ENCODE measurements around the gene LYPD1.

Gene LYPD1

DNA sequence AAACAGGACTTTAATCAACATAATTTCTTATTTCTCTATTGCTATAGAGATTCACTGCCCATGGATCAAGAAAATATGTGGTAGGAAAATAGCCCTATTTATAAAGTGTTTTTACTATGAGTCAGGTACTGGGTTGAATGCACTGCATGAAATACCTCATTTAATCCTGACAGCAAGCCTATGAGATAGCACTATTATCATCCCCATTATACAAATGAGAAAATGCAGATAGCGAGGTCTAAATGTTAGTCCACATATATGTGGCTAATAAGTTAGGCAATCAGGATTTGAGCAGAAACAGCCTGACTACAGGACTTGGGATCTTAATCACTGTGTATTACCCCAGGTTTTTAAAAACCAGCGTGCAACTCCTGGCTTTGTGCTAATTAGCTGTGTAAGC, 8.5 kb upstream of the LYPD1 start:
- Mint-ChIP-seq H3K4me3 (no peak overlapping the region), H3K36me3 (ENCODE audit: low read depth) (no peaks in the 10 kb centered on the region), H3K27ac (no peak overlapping the region), H3K9me3 (no peaks in the 10 kb centered on the region), H3K4me1 (ENCODE audit: low read depth) (no peaks in the 10 kb centered on the region), H3K27me3 (ENCODE audit: low read depth) (peaks cover 3% of the 10 kb centered on the region)

DNA sequence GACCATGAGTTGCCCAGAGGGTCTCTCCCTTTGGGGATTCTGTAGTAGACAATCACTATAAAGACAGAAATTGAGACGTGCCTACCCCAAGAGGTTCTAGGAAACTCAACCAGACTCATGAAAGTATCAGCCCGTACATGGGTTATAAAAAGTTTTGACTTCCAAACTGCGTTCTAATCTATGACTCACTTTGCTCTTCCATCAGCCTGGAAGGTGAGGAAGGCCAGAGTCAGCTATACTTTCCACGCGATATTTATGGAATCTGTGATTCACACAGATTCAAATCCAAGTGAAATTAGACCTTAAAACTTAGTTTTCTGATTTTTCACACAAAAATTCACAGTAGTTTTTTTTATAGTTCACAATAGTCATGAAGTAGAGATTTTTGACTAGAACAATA, 7.7 kb upstream of the LYPD1 start:
- Mint-ChIP-seq H3K9me3 (no peaks in the 10 kb centered on the region), H3K4me1 (ENCODE audit: low read depth) (no peaks in the 10 kb centered on the region), H3K27me3 (ENCODE audit: low read depth) (peaks cover 8% of the 10 kb centered on the region), H3K27ac (no peak overlapping the region), H3K4me3 (no peak overlapping the region), H3K36me3 (ENCODE audit: low read depth) (no peaks in the 10 kb centered on the region)

- H3K27me3 Mint-ChIP-seq (ENCODE audit: low read depth): peaks cover 15% of the 10 kb centered on the region
- no peak overlapping the region for H3K4me3 Mint-ChIP-seq
- no peaks in the 10 kb centered on the region for H3K4me1 Mint-ChIP-seq (ENCODE audit: low read depth)
- H3K27ac Mint-ChIP-seq: no peak overlapping the region
- H3K36me3 Mint-ChIP-seq (ENCODE audit: low read depth): no peaks in the 10 kb centered on the region
- H3K9me3 Mint-ChIP-seq: no peaks in the 10 kb centered on the region
Measured at GRCh38 chr2:132676999-132677398, 7.0 kb upstream of the LYPD1 start.

GRCh38 chr2:132671151-132671835, 1.3 kb upstream of the LYPD1 start:
- no peak overlapping the region for H3K4me3 Mint-ChIP-seq
- no peaks in the 10 kb centered on the region for H3K9me3 Mint-ChIP-seq
- H3K27me3 Mint-ChIP-seq (ENCODE audit: low read depth): peaks cover 45% of the 10 kb centered on the region
- peaks cover 2% of the 10 kb centered on the region for H3K36me3 Mint-ChIP-seq (ENCODE audit: low read depth)
- H3K27ac Mint-ChIP-seq: no peak overlapping the region
- H3K4me1 Mint-ChIP-seq (ENCODE audit: low read depth): no peaks in the 10 kb centered on the region

- peaks cover 2% of the 10 kb centered on the region for H3K36me3 Mint-ChIP-seq (ENCODE audit: low read depth)
- no peak overlapping the region for H3K27ac Mint-ChIP-seq
- no peaks in the 10 kb centered on the region for H3K4me1 Mint-ChIP-seq (ENCODE audit: low read depth)
- no peaks in the 10 kb centered on the region for H3K9me3 Mint-ChIP-seq
- no peak overlapping the region for H3K4me3 Mint-ChIP-seq
- H3K27me3 Mint-ChIP-seq (ENCODE audit: low read depth): peaks cover 45% of the 10 kb centered on the region
Measured at GRCh38 chr2:132670496-132671150, 618 bp upstream of the LYPD1 start.

- Mint-ChIP-seq H3K27ac (no peak overlapping the region), H3K9me3 (no peaks in the 10 kb centered on the region), H3K4me1 (ENCODE audit: low read depth) (no peaks in the 10 kb centered on the region), H3K4me3 (no peak overlapping the region), H3K36me3 (ENCODE audit: low read depth) (peaks cover 2% of the 10 kb centered on the region), H3K27me3 (ENCODE audit: low read depth) (peaks cover 45% of the 10 kb centered on the region)
Measured at GRCh38 chr2:132668987-132669907, 758 bp downstream of the LYPD1 start.

DNA sequence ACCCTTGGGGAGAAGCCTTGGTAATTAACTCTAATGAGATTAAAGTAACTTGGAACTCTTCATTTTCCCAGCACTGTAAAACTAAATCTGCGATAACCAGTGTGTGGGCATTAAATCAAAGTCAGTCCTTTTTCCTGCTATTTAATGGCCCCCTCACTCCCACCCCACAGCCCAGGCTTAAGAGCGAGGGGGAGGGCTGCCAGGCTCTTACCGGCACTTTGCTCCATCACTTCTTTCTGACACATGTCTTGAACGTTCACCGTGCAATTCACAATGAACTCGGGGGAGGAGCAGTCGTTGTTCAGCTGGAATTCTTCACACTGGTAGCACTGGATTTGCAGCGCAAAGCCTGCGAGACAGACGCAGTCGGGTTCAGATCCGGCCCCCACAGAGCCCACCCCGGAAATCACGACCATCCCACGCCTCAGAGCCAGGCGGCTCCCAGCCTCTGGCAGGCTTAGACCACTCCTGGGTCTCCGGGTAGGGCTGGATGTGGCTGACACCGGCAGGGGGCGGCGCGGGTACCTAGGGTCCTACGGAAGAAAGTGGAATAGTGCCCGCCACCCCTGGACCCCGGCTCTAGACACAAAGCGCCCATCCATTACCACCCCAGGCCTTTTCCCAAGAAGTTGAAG, 1.7 kb downstream of the LYPD1 start:
- H3K9me3 Mint-ChIP-seq: no peaks in the 10 kb centered on the region
- H3K27ac Mint-ChIP-seq: no peak overlapping the region
- no peaks in the 10 kb centered on the region for H3K4me1 Mint-ChIP-seq (ENCODE audit: low read depth)

DNA sequence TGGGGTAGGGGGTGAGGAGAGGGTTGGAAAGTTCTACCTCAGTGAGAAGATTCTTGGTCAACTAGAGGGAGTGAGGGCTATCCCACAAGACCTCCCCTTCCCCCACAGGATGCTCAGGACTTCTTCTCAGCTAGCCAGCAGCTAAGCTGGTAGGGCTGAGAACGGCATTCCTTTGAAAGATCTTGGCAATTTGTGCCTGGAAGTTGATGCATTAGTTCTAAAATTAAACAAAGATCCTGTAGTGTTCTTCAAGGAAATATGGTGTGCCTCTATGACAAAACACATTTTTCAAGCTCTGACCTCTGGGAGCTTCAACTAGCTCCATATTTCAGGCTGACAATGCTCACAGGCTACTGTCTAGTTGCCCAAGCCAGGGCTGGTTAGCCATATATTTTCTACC, 2.3 kb downstream of the LYPD1 start:
- Mint-ChIP-seq H3K36me3 (ENCODE audit: low read depth) (peaks cover 2% of the 10 kb centered on the region), H3K27ac (no peak overlapping the region), H3K4me1 (ENCODE audit: low read depth) (no peaks in the 10 kb centered on the region), H3K9me3 (no peaks in the 10 kb centered on the region), H3K27me3 (ENCODE audit: low read depth) (peaks cover 41% of the 10 kb centered on the region), H3K4me3 (no peak overlapping the region)

More for the DNA sequence above, 1.7 kb downstream of the LYPD1 start:
- Mint-ChIP-seq H3K4me3 (no peak overlapping the region), H3K36me3 (ENCODE audit: low read depth) (peaks cover 2% of the 10 kb centered on the region), H3K27me3 (ENCODE audit: low read depth) (peaks cover 45% of the 10 kb centered on the region)

- Mint-ChIP-seq H3K9me3 (no peaks in the 10 kb centered on the region), H3K4me1 (ENCODE audit: low read depth) (no peaks in the 10 kb centered on the region), H3K27me3 (ENCODE audit: low read depth) (peaks cover 23% of the 10 kb centered on the region), H3K4me3 (no peak overlapping the region), H3K27ac (no peak overlapping the region), H3K36me3 (ENCODE audit: low read depth) (peaks cover 2% of the 10 kb centered on the region)
Measured at GRCh38 chr2:132665401-132666140, 4.4 kb downstream of the LYPD1 start.

DNA sequence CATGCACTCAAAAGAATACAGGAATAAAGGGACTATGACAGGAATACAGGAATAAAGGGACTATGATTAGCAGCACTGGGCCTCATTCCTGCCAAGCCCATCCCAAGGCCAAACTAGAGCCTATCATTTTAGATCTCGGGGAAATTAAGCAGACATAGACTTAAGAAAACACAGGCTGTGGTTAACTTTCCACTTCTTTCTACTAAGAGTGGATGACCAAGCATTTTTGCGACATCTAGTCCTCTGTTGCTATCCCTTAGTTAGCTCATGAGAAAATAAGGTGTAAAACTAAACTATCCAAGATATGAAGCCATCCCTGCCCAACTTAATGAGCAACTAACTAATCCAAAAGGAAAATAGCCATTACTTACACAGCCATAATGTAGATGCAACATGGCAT, 5.9 kb downstream of the LYPD1 start:
- peaks cover 20% of the 10 kb centered on the region for H3K27me3 Mint-ChIP-seq (ENCODE audit: low read depth)
- H3K4me3 Mint-ChIP-seq: no peak overlapping the region
- no peaks in the 10 kb centered on the region for H3K9me3 Mint-ChIP-seq
- H3K36me3 Mint-ChIP-seq (ENCODE audit: low read depth): peaks cover 2% of the 10 kb centered on the region
- H3K27ac Mint-ChIP-seq: no peak overlapping the region
- no peaks in the 10 kb centered on the region for H3K4me1 Mint-ChIP-seq (ENCODE audit: low read depth)

GRCh38 chr2:132662732-132663131, 7.3 kb downstream of the LYPD1 start:
- no peak overlapping the region for H3K4me3 Mint-ChIP-seq
- no peaks in the 10 kb centered on the region for H3K36me3 Mint-ChIP-seq (ENCODE audit: low read depth)
- H3K27me3 Mint-ChIP-seq (ENCODE audit: low read depth): peaks cover 9% of the 10 kb centered on the region
- no peak overlapping the region for H3K27ac Mint-ChIP-seq
- H3K9me3 Mint-ChIP-seq: no peaks in the 10 kb centered on the region
- no peaks in the 10 kb centered on the region for H3K4me1 Mint-ChIP-seq (ENCODE audit: low read depth)

- Mint-ChIP-seq H3K27ac (no peak overlapping the region), H3K9me3 (no peaks in the 10 kb centered on the region), H3K4me1 (ENCODE audit: low read depth) (no peaks in the 10 kb centered on the region), H3K27me3 (ENCODE audit: low read depth) (no peaks in the 10 kb centered on the region), H3K36me3 (ENCODE audit: low read depth) (no peaks in the 10 kb centered on the region), H3K4me3 (no peak overlapping the region)
Measured at GRCh38 chr2:132659331-132659730, 10.7 kb downstream of the LYPD1 start.

GRCh38 chr2:132656266-132656975, 13.6 kb downstream of the LYPD1 start:
- Mint-ChIP-seq H3K9me3 (no peaks in the 10 kb centered on the region), H3K4me3 (no peak overlapping the region), H3K27me3 (ENCODE audit: low read depth) (no peaks in the 10 kb centered on the region)

More at GRCh38 chr2:132656266-132656975, 13.6 kb downstream of the LYPD1 start:
- Mint-ChIP-seq H3K4me1 (ENCODE audit: low read depth) (no peaks in the 10 kb centered on the region), H3K27ac (no peak overlapping the region), H3K36me3 (ENCODE audit: low read depth) (no peaks in the 10 kb centered on the region)

Measured in T-helper 1 cell treated with Interleukin-12 subunit alpha and Interleukin-12 subunit beta and Interleukin-4 antibody, amounts not matched to agents 30 μg/mL and 1 μg/mL, for 36 hours (primary cell).